Kidney (tissue), 14 donors: ENCODE results near the gene NEUROD1. TPM values are rescaled to one million over a fixed set of nuclear protein-coding genes. Genes with fewer than 3 reads are reported as not detected.

Experiments used
- DNase-seq, 5 donors: peaks; one replicate each; pipeline ENCODE4 v3.0.0-alpha.2; 2013 to 2020
- FAIRE-seq: peaks from 2 replicates; lab custom pipeline; 2012; peaks lifted over from hg19 to GRCh38; lab: Jason Lieb, UNC
- H3K27ac ChIP-seq, 2 donors: one replicate each; pipeline ENCODE4 v1.7.0; 2013; ENCODE audit warnings: low read depth in 2 of 2, low read length in 2 of 2, inconsistent platforms in 1 of 2
- H3K27me3 ChIP-seq: one replicate; pipeline ENCODE4 v1.7.1; 2013; ENCODE audit warnings: low read length, inconsistent platforms; ENCODE audit not compliant: control insufficient read depth, insufficient read depth
- H3K36me3 ChIP-seq, 3 donors: one replicate each; pipeline versions ENCODE4 v1.7.0 to v1.7.1; 2013; ENCODE audit warnings: low read length in 3 of 3, control low read depth in 1 of 3, inconsistent platforms in 1 of 3; ENCODE audit not compliant: insufficient read depth in 3 of 3, control insufficient read depth in 2 of 3
- H3K4me1 ChIP-seq, 3 donors: one replicate each; pipeline versions ENCODE4 v1.7.0 to v1.7.1; 2013; ENCODE audit warnings: low read length in 3 of 3, inconsistent platforms in 1 of 3, low read depth in 1 of 3; ENCODE audit not compliant: control insufficient read depth in 2 of 3, insufficient read depth in 2 of 3
- H3K4me3 ChIP-seq, 3 donors: one replicate each; pipeline versions ENCODE4 v1.7.0 to v1.8.1; 2013; ENCODE audit warnings: low read length in 3 of 3, control low read depth in 1 of 3, inconsistent platforms in 1 of 3
- H3K9ac ChIP-seq, 3 donors: one replicate each; pipeline versions ENCODE4 v1.7.0 to v1.7.1; 2013; ENCODE audit warnings: low read length in 3 of 3, control low read depth in 1 of 3, inconsistent platforms in 1 of 3
- H3K9me3 ChIP-seq, 3 donors: one replicate each; pipeline versions ENCODE4 v1.7.0 to v1.7.1; 2013; ENCODE audit warnings: low read length in 3 of 3, control low read depth in 1 of 3, inconsistent platforms in 1 of 3; ENCODE audit not compliant: control insufficient read depth in 2 of 3, insufficient read depth in 1 of 3
- CTCF ChIP-seq: IDR thresholded peaks from 3 replicates; pipeline ENCODE4 v1.5.1; 2012; ENCODE audit warnings: mild to moderate bottlenecking, moderate library complexity, borderline replicate concordance; ENCODE audit not compliant: insufficient read depth; ENCODE audit errors: extremely low read depth
- intact Hi-C: fragments of 100-400 bp; cut with DNase I; formaldehyde crosslinking; loops from one replicate; pipeline ENCODE4 v1.11.1; 2022
- polyA plus RNA-seq: library from polyadenylated mRNA; stranded (reverse); fragments of 350-450 nt; fragmentation: Illumina TruSeq; extraction: RNeasy Lipid Tissue Mini Kit (QIAGEN cat#74804); gene quantifications from one replicate; pipeline ENCODE4 v1.2.3, GENCODE V29; 2014; ENCODE audit warnings: low read depth, low replicate concordance; ENCODE audit not compliant: insufficient read depth
- total RNA-seq: library from RNA; stranded (reverse); fragmentation: NEBNext Ultra II Directional; extraction: Animal tissue kit (Norgen Biotek cat#: 25700); gene quantifications from one replicate; pipeline ENCODE4 v1.2.1, GENCODE V29; 2021
- donor health status: control.
- donor health status: control.
- donor health status: control.
- donor health status: control.
- donor health status: control.
- donor health status: DM: yes; HTN: yes; CAD: no.
- donor health status: Normal renal cell carcinoma (clear cell type).

The NEUROD1 gene
- total and polyA plus RNA-seq, 2 donors from 2014 or later = not detected

GRCh38 chr2:181646415-181646987 lies 33.8 kb downstream of the NEUROD1 start:
- FAIRE-seq (no peak), DNase-seq (no peak)
- Histone ChIP-seq H3K9me3 (no peaks in the 10 kb centered on the region), H3K27ac (no peak overlapping the region), H3K4me1 (no peaks in the 10 kb centered on the region), H3K36me3 (no peaks in the 10 kb centered on the region), H3K27me3 (no peaks in the 10 kb centered on the region), H3K4me3 (no peak overlapping the region), H3K9ac (no peak overlapping the region)
- intact Hi-C loops = no loop called here
- TF ChIP-seq CTCF = no peak

- no peak for DNase-seq
- no peaks in the 10 kb centered on the region for H3K36me3 ChIP-seq
- TF ChIP-seq CTCF = no peak
- H3K4me3 ChIP-seq = no peak overlapping the region
- no peak for FAIRE-seq
- intact Hi-C loops = no loop called here
- no peaks in the 10 kb centered on the region for H3K9me3 ChIP-seq
- no peak overlapping the region for H3K27ac ChIP-seq
- H3K9ac ChIP-seq = no peak overlapping the region
- no peaks in the 10 kb centered on the region for H3K4me1 ChIP-seq
- H3K27me3 ChIP-seq = no peaks in the 10 kb centered on the region
Measured at GRCh38 chr2:181643151-181643550, 37.2 kb downstream of the NEUROD1 start.

- H3K27ac ChIP-seq = no peak overlapping the region
- no peak for FAIRE-seq
- no peak overlapping the region for H3K9ac ChIP-seq
- DNase-seq = no peak
- H3K36me3 ChIP-seq = no peaks in the 10 kb centered on the region
- H3K27me3 ChIP-seq = no peaks in the 10 kb centered on the region
- H3K9me3 ChIP-seq = no peaks in the 10 kb centered on the region
- intact Hi-C loops = no loop called here
- TF ChIP-seq CTCF = no peak
- no peaks in the 10 kb centered on the region for H3K4me1 ChIP-seq
- H3K4me3 ChIP-seq = no peak overlapping the region
Measured at GRCh38 chr2:181642086-181642485, 38.2 kb downstream of the NEUROD1 start.

GRCh38 chr2:181639686-181640085 lies 40.6 kb downstream of the NEUROD1 start:
- no peak for TF ChIP-seq CTCF
- H3K4me3 ChIP-seq = no peak overlapping the region
- H3K27me3 ChIP-seq = no peaks in the 10 kb centered on the region
- FAIRE-seq (no peak), DNase-seq (no peak)
- no peak overlapping the region for H3K9ac ChIP-seq
- intact Hi-C loops = no loop called here
- H3K9me3 ChIP-seq = no peaks in the 10 kb centered on the region
- no peak overlapping the region for H3K27ac ChIP-seq
- H3K36me3 ChIP-seq = no peaks in the 10 kb centered on the region
- H3K4me1 ChIP-seq = no peaks in the 10 kb centered on the region
